Prostate gland (tissue), 2 donors: ENCODE measurements around the gene TMCC1. TPM values are rescaled to one million over a fixed set of nuclear protein-coding genes. Genes with fewer than 3 reads are reported as not detected.

Source experiments
- DNase-seq: peaks from one replicate; pipeline ENCODE4 v3.0.0-alpha.2; 2019; ENCODE audit warnings: low spot score
- H3K27ac ChIP-seq, 2 donors: fragments of 200-600 bp; sonication (generic); 2 replicates each; pipeline ENCODE4 v1.5.1; 2017 to 2019
- H3K27me3 ChIP-seq: fragments of 200-600 bp; sonication (generic); replicated peaks from 2 replicates; pipeline ENCODE4 v1.5.1; 2019; ENCODE audit not compliant: insufficient read depth
- H3K36me3 ChIP-seq, 2 donors: fragments of 200-600 bp; sonication (generic); 1 replicate in 1 of 2; 2 replicates in 1 of 2; pipeline versions ENCODE4 v1.5.1 to v1.8.1; 2017 to 2019
- H3K4me1 ChIP-seq: fragments of 200-600 bp; sonication (generic); replicated peaks from 2 replicates; pipeline ENCODE4 v1.5.1; 2019
- H3K4me3 ChIP-seq, 2 donors: fragments of 200-600 bp; sonication (generic); 2 replicates each; pipeline ENCODE4 v1.5.1; 2017 to 2019
- H3K9me3 ChIP-seq: fragments of 200-600 bp; sonication (generic); 2 replicates; pipeline ENCODE4 v1.5.1; 2017
- POLR2A ChIP-seq: fragments of 450-650 bp; IDR thresholded peaks from one replicate; pipeline ENCODE4 v1.6.1; 2016; ENCODE audit warnings: antibody characterized with exemption, mild to moderate bottlenecking
- POLR2AphosphoS5 ChIP-seq: sonication (generic); formaldehyde crosslinking; IDR thresholded peaks from one replicate; pipeline ENCODE4 v1.6.1; 2017; ENCODE audit warnings: antibody characterized with exemption
- WGBS: methylation state at CpG from one replicate; pipeline ENCODE4 v1.1.5; 2018; 5-methylcytosine and 5-hydroxymethylcytosine counted together
- intact Hi-C: fragments of 100-400 bp; cut with DNase I; formaldehyde crosslinking; loops from one replicate; pipeline ENCODE4 v1.14.2; 2022
- total RNA-seq, 2 donors: library from RNA; depleted of rRNA; stranded (reverse); fragments of >200 nt; gene quantifications; one replicate each; pipeline ENCODE4 v1.1.0, GENCODE V29; 2016
- TF ChIP-seq, protein P1 (sequence below), 4 experiments: fragments of 200-600 bp in 2 of 4; fragments of 450-650 bp in 2 of 4; sonication (generic) in 2 of 4; IDR thresholded peaks; 1 replicate in 3 of 4; 2 replicates in 1 of 4; pipeline ENCODE4 v1.5.1; 2016 to 2019; ENCODE audit warnings: antibody characterized with exemption in 4 of 4, mild to moderate bottlenecking in 2 of 4, moderate library complexity in 2 of 4

TMCC1 gene
- total RNA-seq, result 10 to 100 TPM; 27.6 to 43.9 TPM

DNA sequence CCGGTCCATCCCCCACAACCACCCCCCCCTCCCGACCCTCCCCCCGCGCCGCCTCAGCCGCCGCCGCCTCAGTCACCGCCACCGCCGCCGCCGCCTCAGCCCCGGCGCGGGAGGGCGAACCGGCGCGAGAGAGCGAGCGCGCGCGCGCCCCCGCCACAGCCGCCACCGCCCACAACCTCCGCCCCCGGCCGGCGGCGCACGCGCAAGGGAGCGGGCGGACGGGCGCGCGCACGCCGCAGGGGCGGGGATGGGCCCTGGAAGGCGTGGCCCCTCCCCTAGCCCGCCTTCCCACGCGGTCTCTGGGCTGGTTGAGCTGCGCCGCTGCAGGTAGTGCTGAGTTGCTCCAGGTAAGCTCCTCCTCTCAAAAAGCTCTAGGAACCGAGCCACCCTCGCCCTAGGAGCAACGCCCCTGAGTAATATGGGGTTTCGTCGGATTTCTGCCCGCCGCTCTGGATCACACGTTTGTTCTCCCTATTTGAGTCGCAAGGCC, at the start of gene TMCC1:
TMCC1 (minus strand) TSS at position 131 of the 490 bp plus-strand sequence.
- Histone ChIP-seq H3K9me3 (no peaks in the 10 kb centered on the region), H3K27ac (peak within 1 kb of the TSS; percentile 95 to 99), H3K4me3 (peak within 1 kb of the TSS; percentile 91 to 93), H3K4me1 (no peaks in the 10 kb centered on the region), H3K36me3 (no peaks in the 10 kb centered on the region), H3K27me3 (no peaks in the 10 kb centered on the region)
- TF ChIP-seq POLR2AphosphoS5, result peak; percentile 85
- TF ChIP-seq POLR2A, result peak; percentile 90
- TF ChIP-seq, protein P1, sequence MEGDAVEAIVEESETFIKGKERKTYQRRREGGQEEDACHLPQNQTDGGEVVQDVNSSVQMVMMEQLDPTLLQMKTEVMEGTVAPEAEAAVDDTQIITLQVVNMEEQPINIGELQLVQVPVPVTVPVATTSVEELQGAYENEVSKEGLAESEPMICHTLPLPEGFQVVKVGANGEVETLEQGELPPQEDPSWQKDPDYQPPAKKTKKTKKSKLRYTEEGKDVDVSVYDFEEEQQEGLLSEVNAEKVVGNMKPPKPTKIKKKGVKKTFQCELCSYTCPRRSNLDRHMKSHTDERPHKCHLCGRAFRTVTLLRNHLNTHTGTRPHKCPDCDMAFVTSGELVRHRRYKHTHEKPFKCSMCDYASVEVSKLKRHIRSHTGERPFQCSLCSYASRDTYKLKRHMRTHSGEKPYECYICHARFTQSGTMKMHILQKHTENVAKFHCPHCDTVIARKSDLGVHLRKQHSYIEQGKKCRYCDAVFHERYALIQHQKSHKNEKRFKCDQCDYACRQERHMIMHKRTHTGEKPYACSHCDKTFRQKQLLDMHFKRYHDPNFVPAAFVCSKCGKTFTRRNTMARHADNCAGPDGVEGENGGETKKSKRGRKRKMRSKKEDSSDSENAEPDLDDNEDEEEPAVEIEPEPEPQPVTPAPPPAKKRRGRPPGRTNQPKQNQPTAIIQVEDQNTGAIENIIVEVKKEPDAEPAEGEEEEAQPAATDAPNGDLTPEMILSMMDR (IDR thresholded peaks at IDR 0.05), result peak in 1 of 4 experiments; percentile 3
- intact Hi-C loops, result no loop called here
- DNase-seq, result peak; percentile 92
- under 1% methylated on average over 22 of the region's 60 CpGs for WGBS

- WGBS, result 74% methylated on average over 3 of the region's 3 CpGs
- Histone ChIP-seq H3K36me3 (no peaks in the 10 kb centered on the region), H3K27me3 (no peaks in the 10 kb centered on the region), H3K9me3 (no peaks in the 10 kb centered on the region), H3K27ac (no peak overlapping the region), H3K4me1 (no peaks in the 10 kb centered on the region), H3K4me3 (no peak overlapping the region)
- no peak for TF ChIP-seq POLR2A
- DNase-seq, result no peak
- intact Hi-C loops, result loop anchor here (10.0 kb wide), 1 partner anchor 62 kb away; no protein-coding TSS in a partner anchor
These were observed 49.5 kb upstream of the TMCC1 start for GRCh38 chr3:129943020-129943419.

DNA sequence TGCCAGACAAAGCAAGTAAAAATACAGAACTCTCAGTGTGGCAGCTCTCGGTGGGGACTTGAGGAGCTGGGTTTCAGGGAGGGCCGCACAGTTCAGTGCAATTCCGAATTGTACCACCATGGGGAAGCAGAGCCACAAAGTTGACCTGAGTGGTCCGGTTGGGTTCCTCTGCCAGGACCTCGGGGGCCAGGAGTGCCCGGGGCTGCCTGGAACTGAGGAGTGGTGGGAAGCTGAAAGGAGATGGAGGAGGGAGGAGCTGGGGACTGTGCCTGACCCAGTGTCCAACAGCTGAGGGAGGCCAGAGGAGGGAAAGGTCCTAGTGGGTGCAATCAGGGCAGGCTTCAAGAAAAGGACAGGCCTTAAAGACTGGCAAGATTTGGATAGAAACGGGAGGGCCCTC, 48.8 kb upstream of the TMCC1 start:
- 17% methylated on average over 7 of the region's 7 CpGs for WGBS

GRCh38 chr3:129940086-129940485, 46.6 kb upstream of the TMCC1 start:
- DNase-seq, result no peak
- TF ChIP-seq, protein P1 (IDR thresholded peaks at IDR 0.05), result no peak
- TF ChIP-seq POLR2A (no peak), POLR2AphosphoS5 (no peak)
- Histone ChIP-seq H3K4me1 (no peaks in the 10 kb centered on the region), H3K36me3 (no peaks in the 10 kb centered on the region), H3K27me3 (no peaks in the 10 kb centered on the region), H3K4me3 (no peak overlapping the region), H3K27ac (no peak overlapping the region), H3K9me3 (no peaks in the 10 kb centered on the region)
- intact Hi-C loops, result loop anchor here (10.0 kb wide), 1 partner anchor 65 kb away; no protein-coding TSS in a partner anchor
- 89% methylated on average over 3 of the region's 3 CpGs for WGBS

More for the DNA sequence above, 48.8 kb upstream of the TMCC1 start:
- DNase-seq, result peak; percentile 27
- Histone ChIP-seq H3K4me3 (no peak overlapping the region), H3K27ac (no peak overlapping the region), H3K9me3 (no peaks in the 10 kb centered on the region), H3K36me3 (no peaks in the 10 kb centered on the region), H3K4me1 (no peaks in the 10 kb centered on the region), H3K27me3 (no peaks in the 10 kb centered on the region)
- TF ChIP-seq POLR2AphosphoS5, result no peak
- TF ChIP-seq, protein P1 (IDR thresholded peaks at IDR 0.05), result peak; percentile 56 to 86 (median 67)
- intact Hi-C loops, result loop anchor here (10.0 kb wide), 1 partner anchor 63 kb away; no protein-coding TSS in a partner anchor

DNA sequence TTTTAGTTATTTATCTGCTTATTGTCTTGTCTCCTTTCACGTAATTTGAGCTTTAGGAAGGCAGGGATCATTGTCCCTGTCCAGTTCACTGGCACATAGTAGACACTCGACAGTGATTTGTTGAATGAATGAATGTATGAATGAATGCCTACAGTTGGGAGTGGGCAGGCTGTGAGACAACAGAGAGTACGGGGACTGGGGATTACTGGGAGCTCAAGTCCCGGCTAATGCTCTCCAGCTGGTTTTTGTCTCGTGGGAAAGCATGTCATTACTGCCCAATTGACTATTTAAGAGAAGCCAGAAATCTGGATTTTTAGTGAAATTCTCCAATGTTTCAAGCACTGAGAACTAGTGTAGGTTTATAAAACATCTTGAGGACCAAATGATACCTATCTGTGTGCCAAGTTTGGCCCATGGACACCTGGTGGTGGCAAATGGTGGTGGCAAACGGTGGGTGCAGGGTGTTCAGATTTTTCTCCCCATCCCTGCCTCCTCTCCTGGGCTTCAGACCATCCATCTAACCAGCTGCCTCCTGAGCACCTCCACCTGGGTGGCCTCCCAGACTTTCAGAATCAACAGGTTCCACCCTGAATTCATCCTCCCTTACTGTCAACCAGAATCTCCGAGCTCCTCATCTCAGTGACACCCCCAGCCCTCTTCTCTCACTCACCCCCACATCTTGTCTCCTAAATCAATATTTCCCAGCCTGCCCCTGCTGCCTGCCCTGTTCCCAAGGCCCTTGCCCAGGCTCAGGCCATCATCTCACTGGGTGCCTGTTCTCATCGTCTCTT, 44.8 kb upstream of the TMCC1 start:
- Histone ChIP-seq H3K9me3 (no peaks in the 10 kb centered on the region), H3K4me3 (no peak overlapping the region), H3K4me1 (no peaks in the 10 kb centered on the region), H3K36me3 (no peaks in the 10 kb centered on the region), H3K27ac (no peak overlapping the region), H3K27me3 (no peaks in the 10 kb centered on the region)
- 87% methylated on average over 8 of the region's 8 CpGs for WGBS
- intact Hi-C loops, result no loop called here
- DNase-seq, result no peak
- no peak for TF ChIP-seq POLR2A
- TF ChIP-seq, protein P1 (IDR thresholded peaks at IDR 0.05), result no peak
- no peak for TF ChIP-seq POLR2AphosphoS5
